Stimulated activated CD4-positive, alpha-beta T cell treated with anti-CD3 and anti-CD28 coated beads, Interleukin-2, amount 100 ng/mL, for 24 hours (primary cell): ENCODE results near the gene MRAS.
"Not testable (repeated sequence)": the region's sequence is repeated elsewhere in the genome, so short reads cannot be mapped to it uniquely, and the experiment has no call there.

Source experiments
- DNase-seq, 2 donors: peaks; one replicate each; pipeline ENCODE4 v3.0.0-alpha.2; 2020

Gene MRAS

GRCh38 chr3:138394686-138395085 lies 46.3 kb downstream of the MRAS start:
- DNase-seq = no peak

DNA sequence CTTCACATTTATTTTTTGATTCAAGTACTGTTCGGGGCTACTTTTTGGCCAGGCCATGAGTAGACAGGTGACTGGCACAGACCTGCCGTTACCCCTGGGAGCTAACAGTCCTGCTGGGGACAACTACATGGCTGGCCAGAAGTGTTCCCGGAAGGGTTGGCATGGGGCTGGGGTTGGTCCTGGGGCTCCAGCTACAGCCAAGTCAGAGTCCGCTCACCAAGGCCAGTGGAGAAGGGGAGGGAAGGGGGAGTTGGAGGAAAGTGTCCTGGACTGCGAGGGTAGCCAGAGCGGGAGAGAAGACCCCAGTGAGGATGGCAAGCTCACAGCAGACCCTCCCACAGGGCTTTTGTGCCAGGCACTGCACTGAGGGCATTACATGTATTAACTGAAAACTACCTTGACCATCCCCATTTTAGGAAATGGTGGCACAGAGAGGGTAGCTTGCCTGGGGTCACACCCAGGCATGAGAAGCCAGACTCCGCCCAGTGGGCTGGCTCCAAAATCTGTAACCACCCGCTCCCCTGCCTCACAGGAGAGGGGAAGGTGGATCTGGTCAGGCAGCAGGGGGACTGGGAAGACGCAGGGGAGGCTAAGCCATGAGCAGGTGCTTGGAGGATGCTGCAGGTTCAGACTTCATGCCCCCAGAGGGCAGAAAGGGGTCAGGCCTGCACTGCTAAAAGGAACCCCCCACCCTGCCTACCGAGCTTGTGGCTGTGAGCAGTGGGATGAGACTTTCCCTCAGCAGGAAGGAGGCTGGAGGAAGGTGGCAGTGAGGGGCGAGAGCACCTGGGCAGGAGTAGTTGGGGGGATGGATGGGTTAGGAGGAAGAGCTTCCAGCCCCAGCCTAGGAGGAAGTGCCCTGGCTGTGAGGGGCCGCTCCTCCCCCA lies 47.7 kb downstream of the MRAS start:
- no peak for DNase-seq

DNA sequence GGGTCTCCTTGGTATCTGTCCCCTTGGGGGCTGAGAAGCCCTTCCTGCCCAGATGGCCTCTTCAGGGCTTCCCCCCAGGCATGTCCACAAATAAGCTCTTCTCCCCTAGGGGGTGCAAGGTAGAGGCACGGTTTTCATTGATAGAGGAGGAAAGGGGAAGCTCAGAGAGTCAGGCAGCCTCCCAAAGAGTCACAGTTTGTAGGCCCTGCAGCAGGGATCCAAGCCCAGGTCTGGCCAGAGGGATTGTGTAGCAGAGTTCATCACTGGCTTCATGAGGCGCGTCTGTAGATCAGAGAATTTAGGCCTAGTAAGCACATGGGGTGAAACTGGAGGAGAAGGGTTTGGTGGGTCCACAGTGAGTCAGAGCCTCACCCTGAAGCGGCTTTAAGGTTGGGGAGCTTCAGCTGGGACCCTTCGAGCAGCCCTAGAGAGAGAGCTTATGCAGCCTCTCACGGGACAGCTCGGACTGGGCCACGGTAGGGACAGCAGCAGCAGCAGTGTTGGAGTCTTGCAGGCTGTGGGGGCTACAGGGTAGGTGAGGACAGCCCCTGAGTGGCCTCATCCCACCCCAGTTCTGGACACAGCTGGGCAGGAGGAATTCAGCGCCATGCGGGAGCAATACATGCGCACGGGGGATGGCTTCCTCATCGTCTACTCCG lies 48.5 kb downstream of the MRAS start:
- no peak for DNase-seq

- no peak for DNase-seq
These were observed 49.6 kb downstream of the MRAS start for GRCh38 chr3:138397983-138398382.

GRCh38 chr3:138398791-138399575 lies 50.6 kb downstream of the MRAS start:
- DNase-seq = no peak

DNA sequence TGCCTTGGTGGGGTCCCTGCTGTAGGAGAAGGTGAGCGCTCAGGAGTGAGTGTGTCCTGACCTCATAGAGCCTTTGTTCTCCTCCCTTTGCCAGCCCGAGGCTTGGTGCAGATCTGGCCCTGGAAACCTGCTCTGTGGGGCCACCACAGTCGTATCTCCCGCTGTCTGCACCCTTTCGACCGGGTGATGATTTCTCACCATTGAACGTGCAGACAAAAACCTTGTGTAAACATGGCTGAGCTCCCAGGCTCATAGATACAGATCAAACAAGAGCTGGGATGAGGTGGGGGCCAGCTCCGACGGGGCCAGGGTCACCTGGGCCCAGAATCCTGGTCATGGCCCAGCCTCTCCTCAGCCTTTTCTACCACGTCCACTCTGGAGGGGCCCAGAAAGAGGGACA lies 51.4 kb downstream of the MRAS start:
- DNase-seq = no peak

DNA sequence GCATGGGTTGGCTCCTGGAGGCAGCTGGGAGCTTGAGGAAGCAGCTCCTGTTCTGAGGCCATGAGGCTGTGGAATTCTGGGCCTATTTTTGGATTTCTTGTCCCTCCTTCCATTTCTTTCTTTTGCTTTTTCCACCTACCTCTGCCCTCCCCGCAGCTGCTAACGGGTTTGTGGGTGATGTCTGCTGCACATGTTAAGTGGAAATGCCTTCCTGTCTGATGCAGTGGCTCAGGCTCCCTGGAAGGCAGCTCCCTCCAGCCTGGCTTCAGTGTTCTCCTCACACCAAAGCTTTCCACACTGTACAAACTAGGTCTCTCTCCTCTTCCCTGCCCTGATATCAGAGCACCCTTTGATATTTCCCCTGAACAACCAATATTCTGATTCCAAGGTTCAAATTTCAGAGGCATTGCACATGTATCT lies 52.3 kb downstream of the MRAS start:
- DNase-seq = no peak

- DNase-seq = no peak
These were observed 53.5 kb downstream of the MRAS start for GRCh38 chr3:138401834-138402233.

DNA sequence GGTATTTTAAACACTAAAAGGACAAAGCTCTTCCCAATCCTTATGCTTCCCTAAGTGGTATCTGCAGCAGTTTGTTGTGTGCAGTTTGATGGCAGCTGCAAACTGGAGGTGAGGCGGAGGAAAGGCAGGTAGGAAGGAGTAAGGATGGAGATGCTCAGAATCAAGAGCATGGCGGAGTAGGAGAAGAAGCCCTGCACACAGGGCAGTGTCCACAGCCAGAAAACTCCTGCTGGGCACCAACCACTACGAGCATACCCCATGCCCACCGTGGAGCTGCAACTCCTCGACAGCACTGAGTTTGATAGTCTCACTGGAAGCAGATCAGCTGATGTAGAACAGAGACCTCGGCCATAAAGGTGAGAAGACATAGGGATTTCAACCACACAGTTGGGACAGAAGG lies 55.7 kb downstream of the MRAS start:
- no peak for DNase-seq

DNA sequence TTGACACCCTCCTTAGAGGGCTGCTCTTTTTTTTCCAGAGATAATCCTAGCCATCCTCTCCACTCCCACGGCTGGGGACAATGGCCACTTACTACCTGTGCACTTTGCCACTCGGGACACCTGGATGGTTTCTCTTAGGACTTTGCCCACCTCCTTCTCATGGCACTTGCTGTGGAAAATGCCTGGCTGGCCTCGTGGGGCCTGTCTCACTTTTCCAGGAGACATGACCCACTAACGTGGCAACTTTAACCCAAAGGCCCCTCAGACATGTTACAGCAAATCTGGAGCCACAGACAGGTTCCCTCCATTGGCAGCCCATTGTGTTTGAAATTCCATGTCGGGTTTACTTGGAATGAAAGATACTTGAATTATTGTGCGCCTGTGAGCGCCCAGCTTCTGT lies 56.6 kb downstream of the MRAS start:
- DNase-seq = no peak

- DNase-seq = no peak
These were observed 57.1 kb downstream of the MRAS start for GRCh38 chr3:138405486-138405885.

- no peak for DNase-seq
These were observed 58.2 kb downstream of the MRAS start for GRCh38 chr3:138406606-138407005.

- no peak for DNase-seq
These were observed 59.0 kb downstream of the MRAS start for GRCh38 chr3:138407236-138407907.

DNA sequence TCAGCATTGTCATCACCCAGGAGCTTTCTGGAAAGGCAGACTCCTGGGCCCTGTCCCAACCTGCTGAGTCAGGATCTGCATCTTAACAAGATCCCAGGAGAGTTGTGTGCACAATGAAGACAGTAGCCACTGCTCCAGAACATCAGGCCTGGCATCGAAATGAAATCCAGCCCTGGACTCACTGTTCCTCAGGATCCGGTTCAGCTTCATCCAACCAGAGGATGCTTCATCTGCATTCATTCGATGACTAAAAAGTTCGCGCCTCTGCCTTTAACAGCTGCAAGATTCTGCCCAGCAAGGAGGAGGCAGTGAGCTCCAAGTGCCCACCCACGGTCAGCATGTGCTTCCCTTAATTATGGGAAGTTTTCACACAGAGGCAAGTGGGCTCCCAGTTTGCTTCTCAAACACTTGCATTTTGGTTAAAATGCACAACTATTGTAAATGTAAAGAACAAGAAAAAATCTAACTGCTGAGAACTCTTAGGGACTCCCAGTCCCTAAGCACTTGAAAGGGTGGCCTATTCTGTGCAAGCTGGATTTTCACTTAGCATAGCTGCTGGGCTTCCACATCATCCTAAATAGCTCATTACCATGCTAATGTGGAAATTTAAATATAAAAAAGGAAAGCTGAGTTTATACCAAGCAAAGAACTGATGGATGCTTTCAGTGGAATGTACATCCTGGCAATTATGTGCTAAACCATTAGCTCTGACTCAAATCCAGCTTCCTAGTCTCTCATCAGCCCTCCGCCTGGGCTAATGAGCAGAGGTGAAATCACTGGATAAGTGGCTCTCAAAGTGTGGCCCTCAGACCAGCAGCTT lies 60.6 kb downstream of the MRAS start:
- DNase-seq = no peak

DNA sequence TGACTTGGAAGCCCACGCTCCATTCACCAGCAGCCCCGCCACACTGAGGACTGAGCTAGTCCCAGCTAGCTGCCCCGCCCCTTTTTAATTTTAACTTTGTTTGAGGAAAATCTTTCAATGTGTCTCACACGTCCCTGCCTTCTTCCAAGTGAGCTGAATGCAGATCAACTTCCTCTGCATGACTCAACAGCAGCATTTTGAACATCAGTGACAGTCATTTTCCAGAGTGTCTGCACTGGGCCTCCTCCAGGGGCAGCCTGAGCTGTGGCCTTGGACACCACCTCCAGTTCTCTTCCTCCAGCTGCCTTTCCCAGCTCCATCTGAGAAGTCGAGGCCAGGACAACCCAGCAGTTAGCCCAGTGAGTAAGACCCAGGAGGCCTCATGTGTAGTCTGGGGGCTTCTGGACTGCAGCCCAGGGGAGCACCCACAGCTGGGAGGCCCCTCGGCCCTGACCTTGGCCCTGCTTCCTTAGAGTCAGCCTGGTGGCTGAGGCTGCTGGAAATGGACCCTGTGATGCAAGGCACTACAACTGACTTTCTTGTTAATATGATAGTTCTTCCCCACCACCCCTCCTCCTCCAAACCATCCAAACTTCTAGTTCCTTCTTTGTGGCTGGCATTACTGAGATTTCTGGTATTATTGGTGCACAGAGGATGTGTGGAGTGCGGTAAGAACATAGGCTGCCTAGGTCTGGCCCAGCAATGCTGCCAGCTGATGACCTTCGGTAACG lies 64.6 kb downstream of the MRAS start:
- no peak for DNase-seq

GRCh38 chr3:138416236-138416635 lies 67.9 kb downstream of the MRAS start:
- not testable (repeated sequence) for DNase-seq

DNA sequence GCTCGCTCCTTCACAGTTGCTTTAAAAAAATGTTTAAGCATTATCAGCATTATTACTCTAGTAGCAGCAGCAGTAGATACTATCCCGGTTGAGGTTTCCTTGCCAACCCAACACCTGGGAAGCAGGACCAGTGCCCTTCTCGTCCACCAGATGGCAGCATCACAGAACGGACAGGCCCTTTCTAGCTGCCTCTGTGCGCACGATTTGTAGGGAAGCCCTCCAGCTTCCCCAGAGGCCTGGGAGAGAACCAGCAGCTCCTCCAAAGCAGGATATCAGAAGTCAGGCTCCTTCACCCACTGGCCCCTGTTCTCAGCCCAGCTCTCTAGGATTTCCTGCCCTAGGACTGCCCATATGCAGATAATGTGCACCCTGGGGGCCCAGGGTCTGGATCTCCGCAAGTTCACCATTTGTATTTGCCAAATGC lies 69.2 kb downstream of the MRAS start:
- peak; percentile 68 to 70 for DNase-seq

DNA sequence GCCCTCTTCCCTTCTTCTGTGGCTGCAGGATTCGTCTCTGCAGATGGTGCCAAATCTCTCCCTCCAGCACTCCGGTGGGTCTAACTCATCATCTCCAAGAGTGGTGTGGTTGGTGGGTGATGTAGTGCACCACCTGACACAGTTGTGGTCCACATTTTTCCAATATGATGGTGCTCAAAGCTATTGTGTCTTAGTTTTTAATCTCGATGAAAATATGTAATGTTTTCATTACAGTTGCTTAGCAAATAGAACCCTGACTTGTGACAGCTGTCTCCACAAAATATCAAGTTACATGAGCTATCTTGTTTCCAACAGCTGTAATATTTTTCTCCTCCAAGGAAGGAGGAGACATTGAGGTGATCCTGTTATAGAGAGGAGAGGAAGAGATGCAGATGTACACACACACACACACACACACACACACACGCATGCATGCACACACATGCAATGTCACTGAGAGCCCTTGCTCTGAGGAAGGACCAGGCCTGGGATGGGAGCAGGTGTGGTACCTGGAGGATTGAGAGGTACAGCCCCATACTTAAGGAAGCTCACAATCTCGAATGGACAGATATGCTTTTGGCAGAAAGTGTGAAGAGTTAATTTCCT lies 70.3 kb downstream of the MRAS start:
- no peak for DNase-seq

- no peak for DNase-seq
These were observed 74.9 kb downstream of the MRAS start for GRCh38 chr3:138423316-138423715.

GRCh38 chr3:138424323-138424722 lies 75.9 kb downstream of the MRAS start:
- no peak for DNase-seq

DNA sequence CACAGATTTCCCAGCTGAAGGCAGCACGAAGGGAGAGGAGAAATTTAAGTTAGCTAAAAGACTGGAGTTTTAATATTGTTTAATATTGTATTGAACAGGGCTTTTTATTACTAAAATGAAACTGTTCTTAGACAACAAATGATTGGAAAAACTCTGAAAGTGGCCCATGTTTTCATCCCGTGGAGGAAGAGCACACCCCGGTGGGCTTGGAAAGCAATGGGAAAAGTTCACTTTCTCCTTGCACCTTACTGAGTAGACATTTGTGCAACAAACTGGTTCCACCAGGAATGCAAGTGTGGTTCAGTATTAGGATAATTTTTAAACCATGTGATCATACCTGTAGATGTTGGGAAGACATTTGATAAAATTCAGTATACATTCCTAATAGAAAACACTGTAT lies 77.8 kb downstream of the MRAS start:
- DNase-seq = no peak
